ENCODE measurements around the gene CISD1.

DNA sequence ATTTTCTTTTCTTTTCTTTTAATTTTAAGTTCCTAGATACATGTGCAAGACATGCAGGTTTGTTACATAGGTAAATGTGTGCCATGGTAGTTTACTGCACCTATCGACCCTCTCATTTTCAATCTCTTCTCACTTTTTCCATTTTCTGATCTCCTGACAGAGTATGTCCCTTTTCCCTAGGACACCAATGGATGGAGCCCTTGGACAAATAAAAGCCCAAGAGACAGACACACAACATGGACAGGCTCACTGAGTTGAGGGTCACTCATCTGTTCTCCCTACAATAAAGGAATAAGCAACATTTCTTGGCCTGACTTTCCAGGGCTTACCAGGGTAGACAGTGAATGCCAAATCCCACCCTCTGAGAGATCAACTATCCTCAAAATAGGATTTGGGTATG lies 50.6 kb downstream of the CISD1 start:
- TF ChIP-seq, protein P1, sequence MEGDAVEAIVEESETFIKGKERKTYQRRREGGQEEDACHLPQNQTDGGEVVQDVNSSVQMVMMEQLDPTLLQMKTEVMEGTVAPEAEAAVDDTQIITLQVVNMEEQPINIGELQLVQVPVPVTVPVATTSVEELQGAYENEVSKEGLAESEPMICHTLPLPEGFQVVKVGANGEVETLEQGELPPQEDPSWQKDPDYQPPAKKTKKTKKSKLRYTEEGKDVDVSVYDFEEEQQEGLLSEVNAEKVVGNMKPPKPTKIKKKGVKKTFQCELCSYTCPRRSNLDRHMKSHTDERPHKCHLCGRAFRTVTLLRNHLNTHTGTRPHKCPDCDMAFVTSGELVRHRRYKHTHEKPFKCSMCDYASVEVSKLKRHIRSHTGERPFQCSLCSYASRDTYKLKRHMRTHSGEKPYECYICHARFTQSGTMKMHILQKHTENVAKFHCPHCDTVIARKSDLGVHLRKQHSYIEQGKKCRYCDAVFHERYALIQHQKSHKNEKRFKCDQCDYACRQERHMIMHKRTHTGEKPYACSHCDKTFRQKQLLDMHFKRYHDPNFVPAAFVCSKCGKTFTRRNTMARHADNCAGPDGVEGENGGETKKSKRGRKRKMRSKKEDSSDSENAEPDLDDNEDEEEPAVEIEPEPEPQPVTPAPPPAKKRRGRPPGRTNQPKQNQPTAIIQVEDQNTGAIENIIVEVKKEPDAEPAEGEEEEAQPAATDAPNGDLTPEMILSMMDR (IDR thresholded peaks at IDR 0.05; ENCODE audit: extremely low read depth in 1 of 2, insufficient read depth in 1 of 2, low read depth in 1 of 2, low read length in 2 of 2), result no peak
- TF ChIP-seq EZH2 (IDR thresholded peaks at IDR 0.05; ENCODE audit: borderline replicate concordance, low read depth, low read length, severe bottlenecking), result no peak
